OCI-LY3 (cell line): ENCODE measurements around the gene CYP27A1.

Source experiments
- H2AFZ ChIP-seq: fragments of 200-600, 300-600 bp; shearing (Covaris generic); 2 replicates; pipeline ENCODE4 v1.6.0; 2014; ENCODE audit warnings: antibody characterized with exemption, low read depth, low read length
- H3K27ac ChIP-seq: fragments of 200-600, 300-600 bp; sonication (generic); 2 replicates; pipeline ENCODE4 v1.5.1; 2014; ENCODE audit warnings: mild to moderate bottlenecking, low read length, moderate library complexity, mixed read lengths
- H3K27me3 ChIP-seq: fragments of 200-600, 300-600 bp; sonication (generic); 2 replicates; pipeline ENCODE4 v1.6.1; 2014; ENCODE audit warnings: low read depth, low read length, mixed read lengths
- H3K36me3 ChIP-seq: fragments of 200-600, 300-600 bp; sonication (generic); replicated peaks from 2 replicates; pipeline ENCODE3; 2014; ENCODE audit warnings: low read depth, low read length, mixed read lengths
- H3K4me1 ChIP-seq: fragments of 300-600, 200-600 bp; sonication (generic); 2 replicates; pipeline ENCODE4 v1.6.1; 2014; ENCODE audit warnings: low read length, mixed read lengths
- H3K4me2 ChIP-seq: fragments of 200-600, 300-600 bp; sonication (generic); 2 replicates; pipeline ENCODE4 v1.6.1; 2014; ENCODE audit warnings: low read length, mixed read lengths
- H3K4me3 ChIP-seq: fragments of 300-600, 200-600 bp; sonication (generic); 2 replicates; pipeline ENCODE4 v1.5.1; 2014; ENCODE audit warnings: antibody characterized with exemption, mild to moderate bottlenecking, low read length, moderate library complexity
- H3K79me2 ChIP-seq: fragments of 300-600, 200-600 bp; shearing (Covaris generic); 2 replicates; pipeline ENCODE4 v1.6.1; 2014; ENCODE audit warnings: mild to moderate bottlenecking, low read length, mixed read lengths
- H3K9ac ChIP-seq: fragments of 300-600, 200-600 bp; shearing (Covaris generic); 2 replicates; pipeline ENCODE4 v1.6.0; 2014; ENCODE audit warnings: mild to moderate bottlenecking, low read length, moderate library complexity
- H3K9me3 ChIP-seq: fragments of 200-600, 300-600 bp; shearing (Covaris generic); 2 replicates; pipeline ENCODE4 v1.6.1; 2014; ENCODE audit warnings: low read length, mixed read lengths; ENCODE audit not compliant: insufficient read depth
- H4K20me1 ChIP-seq: fragments of 200-600, 300-600 bp; sonication (generic); 2 replicates; pipeline ENCODE4 v1.6.1; 2016; ENCODE audit warnings: low read length, mixed read lengths; ENCODE audit not compliant: insufficient read depth
- EZH2phosphoT487 ChIP-seq: fragments of 200-600 bp; shearing (Covaris generic); IDR thresholded peaks from 2 replicates; pipeline ENCODE4 v1.6.1; 2018; ENCODE audit warnings: antibody characterized with exemption, mixed run types, low read depth
- TF ChIP-seq, protein P1 (sequence below): fragments of 200-600, 300-600 bp; sonication (generic); IDR thresholded peaks from 2 replicates; pipeline ENCODE4 v1.5.1; 2014; ENCODE audit warnings: antibody characterized with exemption, low read length, low read depth

Gene CYP27A1

DNA sequence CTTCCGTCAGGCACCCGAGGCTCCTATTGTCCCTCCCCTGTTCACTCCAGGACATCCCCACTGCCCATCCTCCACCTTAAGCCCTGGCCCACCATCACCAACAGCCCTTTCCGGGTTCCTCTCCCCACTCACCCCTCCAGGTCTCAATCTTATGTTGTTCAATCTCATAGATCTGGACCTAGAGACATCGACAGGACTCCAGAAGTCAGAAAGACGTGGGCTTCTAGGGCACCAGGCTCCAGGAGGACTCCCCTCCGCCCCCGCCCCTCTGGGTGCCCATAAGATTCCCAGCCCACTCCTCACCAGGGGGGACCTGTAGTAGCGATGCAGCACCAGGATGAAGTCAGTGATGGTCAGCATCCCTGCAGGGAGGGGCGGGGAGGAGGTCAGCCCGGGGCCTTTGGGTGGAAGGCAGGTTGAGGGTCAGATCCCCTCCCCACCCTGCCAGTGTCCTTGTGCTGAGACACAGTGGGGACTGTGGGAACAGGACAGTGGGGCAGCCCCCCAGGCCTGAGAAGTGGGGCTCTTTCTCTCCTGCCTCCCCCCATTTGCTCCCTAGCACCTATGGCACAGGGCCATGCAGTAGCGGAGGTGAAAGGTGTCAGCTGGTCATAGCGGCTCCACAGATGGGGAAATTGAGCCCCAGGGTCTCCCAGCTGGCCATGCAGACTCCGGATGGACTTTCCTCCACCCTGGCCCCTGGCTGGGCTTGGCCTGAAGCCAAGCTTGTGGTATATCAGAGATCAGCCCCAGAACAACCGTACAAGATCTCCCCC, 45.9 kb downstream of the CYP27A1 start:
- H3K4me1 ChIP-seq: peaks cover 9% of the 10 kb centered on the region; the same call in 1 of the 2 replicates
- H3K36me3 ChIP-seq: no peaks in the 10 kb centered on the region
- H3K9ac ChIP-seq: no peak overlapping the region
- H3K27me3 ChIP-seq: peaks cover 5% of the 10 kb centered on the region; the same call in 1 of the 2 replicates
- H3K9me3 ChIP-seq: no peaks in the 10 kb centered on the region
- no peaks in the 10 kb centered on the region for H3K79me2 ChIP-seq
- TF ChIP-seq, protein P1, sequence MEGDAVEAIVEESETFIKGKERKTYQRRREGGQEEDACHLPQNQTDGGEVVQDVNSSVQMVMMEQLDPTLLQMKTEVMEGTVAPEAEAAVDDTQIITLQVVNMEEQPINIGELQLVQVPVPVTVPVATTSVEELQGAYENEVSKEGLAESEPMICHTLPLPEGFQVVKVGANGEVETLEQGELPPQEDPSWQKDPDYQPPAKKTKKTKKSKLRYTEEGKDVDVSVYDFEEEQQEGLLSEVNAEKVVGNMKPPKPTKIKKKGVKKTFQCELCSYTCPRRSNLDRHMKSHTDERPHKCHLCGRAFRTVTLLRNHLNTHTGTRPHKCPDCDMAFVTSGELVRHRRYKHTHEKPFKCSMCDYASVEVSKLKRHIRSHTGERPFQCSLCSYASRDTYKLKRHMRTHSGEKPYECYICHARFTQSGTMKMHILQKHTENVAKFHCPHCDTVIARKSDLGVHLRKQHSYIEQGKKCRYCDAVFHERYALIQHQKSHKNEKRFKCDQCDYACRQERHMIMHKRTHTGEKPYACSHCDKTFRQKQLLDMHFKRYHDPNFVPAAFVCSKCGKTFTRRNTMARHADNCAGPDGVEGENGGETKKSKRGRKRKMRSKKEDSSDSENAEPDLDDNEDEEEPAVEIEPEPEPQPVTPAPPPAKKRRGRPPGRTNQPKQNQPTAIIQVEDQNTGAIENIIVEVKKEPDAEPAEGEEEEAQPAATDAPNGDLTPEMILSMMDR: no peak
- H3K4me2 ChIP-seq: no peak overlapping the region
- H4K20me1 ChIP-seq: no peaks in the 10 kb centered on the region
- no peak overlapping the region for H2AFZ ChIP-seq
- no peak overlapping the region for H3K4me3 ChIP-seq
- no peak overlapping the region for H3K27ac ChIP-seq

DNA sequence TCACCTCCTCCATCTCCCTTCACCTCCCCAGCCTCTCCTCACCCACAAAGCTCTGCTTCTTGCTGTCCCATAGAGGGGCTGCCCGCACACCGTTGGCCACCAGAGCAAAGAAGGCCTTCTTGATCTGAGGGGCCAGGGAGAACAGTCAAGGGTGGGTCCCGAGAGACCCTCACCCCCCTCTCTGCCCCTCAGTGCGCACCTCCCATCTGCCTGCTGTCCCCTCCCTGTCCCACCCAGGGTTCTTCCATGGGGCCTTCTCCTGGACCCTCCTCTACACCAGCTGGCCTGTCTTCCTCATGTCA, 46.5 kb downstream of the CYP27A1 start:
- no peak overlapping the region for H3K4me2 ChIP-seq
- H4K20me1 ChIP-seq: no peaks in the 10 kb centered on the region
- peaks cover 9% of the 10 kb centered on the region; the same call in 1 of the 2 replicates for H3K4me1 ChIP-seq
- H3K27me3 ChIP-seq: peaks cover 9% of the 10 kb centered on the region; the same call in 1 of the 2 replicates
- no peak overlapping the region for H3K4me3 ChIP-seq
- no peak for TF ChIP-seq EZH2phosphoT487
- TF ChIP-seq, protein P1: no peak
- H2AFZ ChIP-seq: no peak overlapping the region
- H3K9me3 ChIP-seq: no peaks in the 10 kb centered on the region
- H3K27ac ChIP-seq: no peak overlapping the region
- no peak overlapping the region for H3K9ac ChIP-seq
- no peaks in the 10 kb centered on the region for H3K36me3 ChIP-seq
- no peaks in the 10 kb centered on the region for H3K79me2 ChIP-seq

DNA sequence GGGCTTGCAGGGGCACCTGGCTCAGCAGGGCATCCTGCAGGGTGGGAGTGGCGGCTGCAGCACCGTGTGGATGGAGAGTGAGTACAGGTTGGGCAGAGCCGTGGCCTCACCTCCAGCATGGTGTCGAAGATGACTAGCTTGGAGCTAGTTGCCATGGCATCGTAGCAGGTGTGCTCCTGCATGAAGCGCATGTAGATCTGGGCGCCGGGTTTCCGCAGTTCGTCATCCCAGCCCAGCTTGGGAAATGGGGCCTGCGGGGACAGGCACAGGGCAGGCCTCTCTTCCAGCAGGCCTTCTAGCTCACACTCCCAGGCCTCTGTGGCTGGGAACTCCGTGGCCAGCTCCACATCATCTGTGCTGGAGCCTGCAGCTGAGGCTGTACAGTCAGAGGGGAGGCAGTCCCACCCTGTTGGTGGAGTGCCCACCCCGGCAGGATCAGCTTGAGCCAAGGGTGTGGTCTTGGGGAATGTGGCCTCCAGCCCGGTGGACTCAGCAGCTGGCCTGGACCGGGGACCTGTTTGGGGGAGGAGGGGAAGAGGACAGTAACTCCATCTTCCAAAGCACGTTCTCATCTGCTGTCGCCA, 48.0 kb downstream of the CYP27A1 start:
- Histone ChIP-seq H3K4me2 (no peak overlapping the region), H3K79me2 (no peaks in the 10 kb centered on the region), H3K27me3 (peaks cover 9% of the 10 kb centered on the region; the same call in 1 of the 2 replicates), H3K9ac (no peak overlapping the region), H3K4me3 (no peak overlapping the region), H3K27ac (no peak overlapping the region), H3K36me3 (no peaks in the 10 kb centered on the region), H4K20me1 (no peaks in the 10 kb centered on the region), H3K9me3 (no peaks in the 10 kb centered on the region), H3K4me1 (peaks cover 9% of the 10 kb centered on the region; the same call in 1 of the 2 replicates), H2AFZ (no peak overlapping the region)
- TF ChIP-seq, protein P1: no peak
- TF ChIP-seq EZH2phosphoT487: no peak

DNA sequence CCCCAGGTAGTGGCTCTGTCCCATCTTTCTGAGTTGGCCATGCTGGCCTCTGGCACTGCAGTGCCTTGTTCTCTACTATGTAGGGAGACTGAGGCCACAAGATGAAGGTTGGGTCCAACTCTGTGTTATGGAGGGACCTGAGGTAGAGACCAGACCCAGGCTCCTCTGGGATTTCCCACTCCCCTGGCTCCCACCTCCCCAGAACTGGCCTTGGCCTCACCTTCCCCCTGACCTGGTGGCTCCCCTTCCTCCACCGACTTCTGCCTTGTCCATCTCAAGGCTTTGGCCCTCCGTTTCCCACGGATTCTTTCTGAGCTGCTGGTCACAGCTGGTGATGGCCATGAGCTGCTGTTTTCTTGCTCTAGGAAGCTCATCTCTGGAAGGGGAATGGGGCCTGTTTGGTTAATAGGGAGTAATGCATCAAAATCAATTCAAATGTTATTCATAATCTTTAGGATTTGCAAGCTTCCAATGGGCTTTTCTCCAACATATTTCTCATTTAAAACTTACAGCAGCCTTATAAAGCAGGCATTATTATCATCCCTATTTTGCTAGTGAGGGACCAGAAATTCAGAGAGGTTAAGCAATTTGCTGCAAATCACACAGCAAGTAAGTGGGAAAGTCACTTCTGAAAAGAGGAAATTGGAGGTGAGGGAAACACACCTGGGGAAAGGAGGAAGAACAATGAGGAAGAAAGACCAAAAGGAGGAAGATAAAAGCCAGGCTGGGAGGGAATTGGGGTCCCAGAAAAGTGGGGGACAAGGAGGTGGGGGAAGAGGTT, 48.8 kb downstream of the CYP27A1 start:
- Histone ChIP-seq H3K9ac (no peak overlapping the region), H3K79me2 (no peaks in the 10 kb centered on the region), H3K9me3 (no peaks in the 10 kb centered on the region), H3K27ac (no peak overlapping the region), H3K4me3 (no peak overlapping the region), H4K20me1 (no peaks in the 10 kb centered on the region), H3K4me2 (no peak overlapping the region), H3K36me3 (no peaks in the 10 kb centered on the region), H3K4me1 (peaks cover 9% of the 10 kb centered on the region; the same call in 1 of the 2 replicates), H2AFZ (no peak overlapping the region), H3K27me3 (peaks cover 9% of the 10 kb centered on the region; the same call in 1 of the 2 replicates)
- TF ChIP-seq, protein P1: no peak
- no peak for TF ChIP-seq EZH2phosphoT487
